ENCODE data around the gene CCDC57. TPM values are rescaled to one million over a fixed set of nuclear protein-coding genes. Genes with fewer than 3 reads are reported as not detected.

The CCDC57 gene
- total and polyA plus RNA-seq, 12 donors = 7.0 to 34.5 (median 10.7) TPM

DNA sequence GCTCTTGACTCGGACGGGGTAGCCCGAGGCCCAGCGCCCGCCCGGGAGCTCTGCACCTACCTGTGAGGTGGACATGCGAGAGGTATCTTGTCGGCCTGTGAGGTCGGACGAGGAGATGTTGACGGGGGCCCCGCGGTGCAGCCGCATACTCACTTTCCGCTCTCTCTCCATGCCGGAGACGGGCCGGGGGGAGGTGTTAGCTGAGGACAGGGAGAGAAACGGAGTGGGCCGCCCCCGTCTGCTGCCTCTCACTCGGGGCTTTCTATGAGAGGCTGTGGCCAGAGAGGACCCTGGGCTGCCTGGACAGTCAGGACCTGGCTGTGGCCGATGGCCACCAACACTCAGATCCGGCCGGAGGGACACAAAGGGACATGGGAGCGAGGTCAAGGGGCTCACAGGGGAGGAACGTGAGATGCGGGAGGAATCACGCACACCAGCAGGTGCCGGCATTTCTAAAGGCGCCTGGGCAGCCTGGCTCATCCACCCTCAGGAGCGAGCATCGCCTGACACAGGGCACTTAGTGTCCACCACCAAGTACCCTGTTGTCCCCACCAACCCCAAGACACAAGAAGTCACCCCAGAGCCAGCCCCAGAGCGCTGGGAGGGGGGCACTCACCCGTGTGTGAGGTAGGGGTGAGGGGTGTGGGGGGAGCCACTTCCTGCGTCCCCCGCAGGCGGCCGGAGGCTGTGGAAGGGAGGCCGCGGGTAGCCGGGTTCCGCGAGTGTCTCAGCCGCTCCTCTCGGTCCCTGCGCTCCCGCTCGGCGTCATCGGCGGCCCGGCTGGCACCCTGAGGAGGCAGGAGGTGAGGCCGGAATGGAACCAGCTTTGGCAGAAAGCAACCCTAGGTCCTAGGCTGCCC, 36.4 kb upstream of the CCDC57 start:
- intact Hi-C loops (cut with DNase I) = loop anchor here in 4 of 10 donors (10.0 kb wide), 2 partner anchors 46 to 76 kb away; no protein-coding TSS in a partner anchor
- H3K27ac ChIP-seq = no peak overlapping the region
- WGBS, 2 donors = 90 to 92% methylated on average over 53 to 54 of the region's 54 CpGs
- H3K9me3 ChIP-seq = no peaks in the 10 kb centered on the region
- ATAC-seq (no peak), DNase-seq (no peak)
- TF ChIP-seq, protein P1, sequence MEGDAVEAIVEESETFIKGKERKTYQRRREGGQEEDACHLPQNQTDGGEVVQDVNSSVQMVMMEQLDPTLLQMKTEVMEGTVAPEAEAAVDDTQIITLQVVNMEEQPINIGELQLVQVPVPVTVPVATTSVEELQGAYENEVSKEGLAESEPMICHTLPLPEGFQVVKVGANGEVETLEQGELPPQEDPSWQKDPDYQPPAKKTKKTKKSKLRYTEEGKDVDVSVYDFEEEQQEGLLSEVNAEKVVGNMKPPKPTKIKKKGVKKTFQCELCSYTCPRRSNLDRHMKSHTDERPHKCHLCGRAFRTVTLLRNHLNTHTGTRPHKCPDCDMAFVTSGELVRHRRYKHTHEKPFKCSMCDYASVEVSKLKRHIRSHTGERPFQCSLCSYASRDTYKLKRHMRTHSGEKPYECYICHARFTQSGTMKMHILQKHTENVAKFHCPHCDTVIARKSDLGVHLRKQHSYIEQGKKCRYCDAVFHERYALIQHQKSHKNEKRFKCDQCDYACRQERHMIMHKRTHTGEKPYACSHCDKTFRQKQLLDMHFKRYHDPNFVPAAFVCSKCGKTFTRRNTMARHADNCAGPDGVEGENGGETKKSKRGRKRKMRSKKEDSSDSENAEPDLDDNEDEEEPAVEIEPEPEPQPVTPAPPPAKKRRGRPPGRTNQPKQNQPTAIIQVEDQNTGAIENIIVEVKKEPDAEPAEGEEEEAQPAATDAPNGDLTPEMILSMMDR (IDR thresholded peaks at IDR 0.05) = no peak
- H3K4me3 ChIP-seq = no peak overlapping the region
- H3K4me1 ChIP-seq = peaks cover 17 to 52% (median 29%) of the 10 kb centered on the region in 9 donors
- peaks cover 17 to 97% (median 84%) of the 10 kb centered on the region in 9 donors for H3K36me3 ChIP-seq
- no peaks in the 10 kb centered on the region for H3K27me3 ChIP-seq

DNA sequence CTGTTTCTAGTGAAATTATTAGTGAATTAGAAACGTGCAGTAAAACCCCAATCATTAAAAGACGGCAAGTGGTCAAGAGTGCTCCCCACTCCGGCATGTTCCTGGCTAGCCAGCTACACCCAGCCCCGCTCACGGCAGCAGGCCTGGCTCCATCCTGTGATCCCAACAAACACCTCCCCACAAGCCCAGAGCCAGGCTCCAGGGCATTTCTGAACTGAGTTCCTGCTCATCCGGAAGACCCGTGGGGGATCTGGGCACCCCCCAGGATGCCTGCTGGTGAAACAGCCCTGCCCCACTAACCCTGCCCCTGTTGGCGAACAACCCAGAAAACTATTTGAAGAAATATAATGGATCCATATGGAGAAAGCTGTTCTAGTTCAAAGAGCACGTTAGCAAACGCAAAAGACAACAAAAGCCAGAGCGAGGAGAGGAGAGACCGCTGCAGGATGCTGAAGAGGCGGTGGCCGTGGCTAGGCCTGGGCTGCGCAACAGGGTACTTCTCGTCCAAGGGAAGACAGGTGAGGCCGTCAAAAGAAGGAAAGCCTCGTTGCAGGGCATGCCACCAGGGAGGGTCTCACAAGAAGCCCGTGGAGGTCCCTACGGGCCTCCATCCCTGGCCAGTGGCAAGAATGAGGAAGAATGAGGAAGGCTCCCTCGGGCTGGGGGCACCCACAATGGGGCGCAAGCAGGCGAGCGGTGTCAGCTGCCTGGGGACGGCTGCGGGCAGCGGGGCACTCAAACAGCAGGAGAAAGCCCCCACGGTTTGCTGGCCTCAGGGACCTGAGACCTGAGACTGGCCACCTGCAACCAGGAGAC, 35.4 kb upstream of the CCDC57 start:
- TF ChIP-seq, protein P1 (IDR thresholded peaks at IDR 0.05) = no peak
- H3K4me1 ChIP-seq = peaks cover 22 to 62% (median 35%) of the 10 kb centered on the region in 9 donors
- H3K27ac ChIP-seq = peak overlapping the region in 6 of 10 donors; percentile 50 to 77 (median 64)
- H3K4me3 ChIP-seq = no peak overlapping the region
- DNase-seq (no peak), ATAC-seq (no peak)
- peaks cover 17 to 100% (median 84%) of the 10 kb centered on the region in 9 donors for H3K36me3 ChIP-seq
- no peaks in the 10 kb centered on the region for H3K27me3 ChIP-seq
- intact Hi-C loops (cut with DNase I) = loop anchor here in 4 of 10 donors (10.0 kb wide), 2 partner anchors 47 to 77 kb away; no protein-coding TSS in a partner anchor
- WGBS, 2 donors = 87 to 88% methylated on average over 28 of the region's 28 CpGs
- no peaks in the 10 kb centered on the region for H3K9me3 ChIP-seq

DNA sequence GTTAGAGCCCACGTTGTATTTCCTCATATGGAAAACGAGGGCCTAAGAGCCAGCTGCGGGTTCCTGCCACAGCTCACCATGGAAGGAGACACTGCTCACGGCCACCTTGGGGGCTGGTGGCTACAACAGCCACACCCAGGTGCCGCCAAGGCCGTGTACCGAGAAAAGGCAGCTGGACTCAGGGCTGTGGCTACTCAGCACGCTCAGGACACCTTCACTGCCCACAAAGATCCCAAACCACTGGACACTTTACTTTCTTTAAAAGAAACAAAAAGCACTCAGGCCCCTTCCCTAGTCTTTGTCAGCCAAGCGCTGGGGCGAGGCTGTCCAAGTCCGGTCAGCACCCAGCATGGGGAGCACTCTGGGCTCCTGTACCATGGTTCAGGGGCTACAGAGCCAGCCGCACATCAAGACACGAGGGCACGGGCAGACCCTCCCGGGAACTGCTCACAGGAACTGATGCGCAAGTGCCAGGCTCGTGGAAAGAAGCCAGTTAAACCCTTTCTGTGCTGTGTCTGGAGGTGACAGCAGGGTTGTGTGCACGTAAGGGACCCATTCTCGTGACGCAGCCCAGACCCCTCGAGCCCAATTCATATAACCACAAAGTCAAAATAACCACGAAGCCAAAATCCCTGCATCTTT, 34.7 kb upstream of the CCDC57 start:
- ATAC-seq = no peak
- 52 to 61% methylated on average over 22 of the region's 22 CpGs for WGBS, 2 donors

More for the DNA sequence above, 34.7 kb upstream of the CCDC57 start:
- H3K27ac ChIP-seq = peak overlapping the region in 9 of 10 donors; percentile 6 to 80 (median 61)
- H3K4me3 ChIP-seq = no peak overlapping the region
- H3K27me3 ChIP-seq = no peaks in the 10 kb centered on the region
- peaks cover 15 to 100% (median 76%) of the 10 kb centered on the region in 9 donors for H3K36me3 ChIP-seq
- intact Hi-C loops (cut with DNase I) = loop anchor here in 4 of 10 donors (10.0 kb wide), 2 partner anchors 47 to 77 kb away; no protein-coding TSS in a partner anchor
- no peaks in the 10 kb centered on the region for H3K9me3 ChIP-seq
- TF ChIP-seq, protein P1 (IDR thresholded peaks at IDR 0.05) = no peak
- peaks cover 23 to 69% (median 43%) of the 10 kb centered on the region in 9 donors for H3K4me1 ChIP-seq
- no peak for DNase-seq

All from heart right ventricle (tissue), 16 donors.